NT2/D1 (cell line): ENCODE results near the gene HVCN1.

ENCODE experiments used
- SUZ12 ChIP-seq: IDR thresholded peaks from 2 replicates; pipeline ENCODE4 v1.6.1; 2011; ENCODE audit not compliant: insufficient read length, insufficient read depth; ENCODE audit errors: extremely low read depth
- YY1 ChIP-seq: IDR thresholded peaks from 2 replicates; pipeline ENCODE4 v1.6.1; 2011; ENCODE audit not compliant: insufficient read length, insufficient read depth
- ZNF274 ChIP-seq: IDR thresholded peaks from 2 replicates; pipeline ENCODE4 v1.6.1; 2011; ENCODE audit warnings: mild to moderate bottlenecking, low read depth, low read length

DNA sequence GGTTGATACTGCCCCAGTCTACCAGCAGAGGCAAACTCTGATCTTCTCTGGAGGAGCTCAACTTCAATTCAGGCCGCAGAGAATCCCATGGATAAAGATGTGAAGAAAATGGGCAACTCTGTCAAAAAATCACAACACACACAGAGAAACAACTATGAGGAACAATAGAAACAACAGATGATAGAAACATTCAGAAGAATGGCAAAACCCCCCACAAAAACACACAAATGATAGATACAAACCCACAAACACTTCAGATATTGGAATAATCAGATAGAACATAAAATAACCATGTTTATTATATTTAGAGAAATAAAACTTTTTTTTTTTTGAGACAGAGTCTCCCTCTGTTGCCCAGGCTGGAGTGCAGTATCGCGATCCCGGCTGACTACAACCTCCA is 20.0 kb upstream of the HVCN1 start:
- no peak for TF ChIP-seq YY1
- TF ChIP-seq ZNF274 = no peak
- TF ChIP-seq SUZ12 = no peak
